Sigmoid colon (tissue), 7 donors: ENCODE measurements around the gene PRR19. TPM values are rescaled to one million over a fixed set of nuclear protein-coding genes. Genes with fewer than 3 reads are reported as not detected.

ENCODE experiments used
- DNase-seq: peaks from one replicate; pipeline ENCODE4 v3.0.0-alpha.2; 2019
- H3K27ac ChIP-seq, 4 donors: fragments of 200-600 bp; sonication (generic); one replicate each; pipeline ENCODE4 v1.5.1; 2016 to 2019; ENCODE audit warnings: mild to moderate bottlenecking in 1 of 4
- H3K27me3 ChIP-seq, 3 donors: fragments of 200-600 bp; sonication (generic); one replicate each; pipeline ENCODE4 v1.5.1; 2019; ENCODE audit warnings: mild to moderate bottlenecking in 1 of 3
- H3K36me3 ChIP-seq, 4 donors: fragments of 200-600 bp; sonication (generic); one replicate each; pipeline ENCODE4 v1.5.1; 2016 to 2019
- H3K4me1 ChIP-seq, 4 donors: fragments of 200-600 bp; sonication (generic); one replicate each; pipeline ENCODE4 v1.5.1; 2017 to 2019
- H3K4me3 ChIP-seq, 4 donors: fragments of 200-600 bp; sonication (generic); one replicate each; pipeline ENCODE4 v1.5.1; 2017 to 2019; ENCODE audit warnings: mild to moderate bottlenecking in 2 of 4, moderate library complexity in 1 of 4
- H3K9me3 ChIP-seq, 4 donors: fragments of 200-600 bp in 3 of 4; sonication (generic) in 3 of 4; one replicate each; pipeline versions ENCODE4 v1.5.1 to v1.6.1; 2013 to 2019
- EP300 ChIP-seq, 4 donors: sonication (generic); formaldehyde crosslinking; IDR thresholded peaks; one replicate each; pipeline ENCODE4 v1.6.1; 2017; ENCODE audit warnings: antibody characterized with exemption in 4 of 4
- POLR2A ChIP-seq, 2 donors: fragments of 450-650 bp; IDR thresholded peaks; one replicate each; pipeline ENCODE4 v1.6.1; 2016; ENCODE audit warnings: antibody characterized with exemption in 2 of 2, mild to moderate bottlenecking in 2 of 2, moderate library complexity in 2 of 2
- POLR2AphosphoS5 ChIP-seq, 4 donors: sonication (generic); formaldehyde crosslinking; IDR thresholded peaks; one replicate each; pipeline ENCODE4 v1.6.1; 2017; ENCODE audit warnings: antibody characterized with exemption in 4 of 4
- WGBS, 2 donors: extraction: QIAGEN DNeasy Blood & Tissue Kit; methylation state at CpG; one replicate each; pipeline ENCODE4 v1.1.7; 2013; 5-methylcytosine and 5-hydroxymethylcytosine counted together
- intact Hi-C: fragments of 100-400 bp; cut with DNase I; formaldehyde crosslinking; loops from one replicate; pipeline ENCODE4 v1.15.1; 2023
- polyA plus RNA-seq, 3 donors: library from polyadenylated mRNA; stranded (reverse); fragments of 200-250 nt; gene quantifications; one replicate each; pipeline ENCODE4 v1.2.3, GENCODE V29; 2013
- total RNA-seq, 4 donors: library from RNA; depleted of rRNA; stranded (reverse); fragments of >200 nt; gene quantifications; one replicate each; pipeline ENCODE4 v1.1.0, GENCODE V29; 2016
- TF ChIP-seq, protein P1 (sequence below), 4 experiments: fragments of 450-650 bp in 3 of 4; fragments of 200-600 bp in 1 of 4; IDR thresholded peaks; one replicate each; pipeline ENCODE4 v1.5.1; 2016 to 2019; ENCODE audit warnings: antibody characterized with exemption in 4 of 4, mild to moderate bottlenecking in 3 of 4, moderate library complexity in 2 of 4
- donor health status: healthy with polysubstance abuse.
- donor health status: Bipolar disorder and iron deficiency.
- donor health status: healthy.

PRR19 gene
- total and polyA plus RNA-seq, 7 donors: 0.69 to 0.79 TPM; not detected in 5

DNA sequence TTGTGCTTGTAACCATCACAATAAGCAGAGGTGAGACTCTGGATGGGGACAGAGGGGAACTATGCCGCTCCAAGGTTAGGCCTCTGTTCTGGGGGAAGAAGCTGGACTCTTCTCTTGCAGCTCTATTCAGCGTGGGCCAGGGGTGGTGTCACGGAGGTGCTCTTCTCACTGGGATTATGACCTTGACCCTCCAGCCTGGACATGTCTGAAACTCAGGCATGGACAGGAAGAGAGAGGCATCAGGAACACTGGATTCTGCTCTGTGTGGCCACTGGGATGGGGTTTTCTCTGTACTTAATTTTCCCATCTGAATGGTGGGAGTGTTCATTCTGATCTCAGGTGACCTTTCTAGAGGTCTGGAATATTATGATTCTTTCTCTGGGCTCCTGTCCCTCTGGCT, 31.1 kb downstream of the PRR19 start:
- TF ChIP-seq POLR2A (IDR thresholded peaks at IDR 0.05) (no peak), EP300 (IDR thresholded peaks at IDR 0.05) (no peak), POLR2AphosphoS5 (IDR thresholded peaks at IDR 0.05) (no peak)
- TF ChIP-seq, protein P1, sequence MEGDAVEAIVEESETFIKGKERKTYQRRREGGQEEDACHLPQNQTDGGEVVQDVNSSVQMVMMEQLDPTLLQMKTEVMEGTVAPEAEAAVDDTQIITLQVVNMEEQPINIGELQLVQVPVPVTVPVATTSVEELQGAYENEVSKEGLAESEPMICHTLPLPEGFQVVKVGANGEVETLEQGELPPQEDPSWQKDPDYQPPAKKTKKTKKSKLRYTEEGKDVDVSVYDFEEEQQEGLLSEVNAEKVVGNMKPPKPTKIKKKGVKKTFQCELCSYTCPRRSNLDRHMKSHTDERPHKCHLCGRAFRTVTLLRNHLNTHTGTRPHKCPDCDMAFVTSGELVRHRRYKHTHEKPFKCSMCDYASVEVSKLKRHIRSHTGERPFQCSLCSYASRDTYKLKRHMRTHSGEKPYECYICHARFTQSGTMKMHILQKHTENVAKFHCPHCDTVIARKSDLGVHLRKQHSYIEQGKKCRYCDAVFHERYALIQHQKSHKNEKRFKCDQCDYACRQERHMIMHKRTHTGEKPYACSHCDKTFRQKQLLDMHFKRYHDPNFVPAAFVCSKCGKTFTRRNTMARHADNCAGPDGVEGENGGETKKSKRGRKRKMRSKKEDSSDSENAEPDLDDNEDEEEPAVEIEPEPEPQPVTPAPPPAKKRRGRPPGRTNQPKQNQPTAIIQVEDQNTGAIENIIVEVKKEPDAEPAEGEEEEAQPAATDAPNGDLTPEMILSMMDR (IDR thresholded peaks at IDR 0.05): no peak
- WGBS, 2 donors: 96 to 97% methylated on average over 3 of the region's 3 CpGs
- H3K27ac ChIP-seq: no peak overlapping the region
- peaks cover 0 to 10% (median under 1%) of the 10 kb centered on the region in 4 donors for H3K4me1 ChIP-seq
- H3K9me3 ChIP-seq: no peaks in the 10 kb centered on the region
- intact Hi-C loops: no loop called here
- no peaks in the 10 kb centered on the region for H3K27me3 ChIP-seq
- no peak overlapping the region for H3K4me3 ChIP-seq
- DNase-seq: no peak
- H3K36me3 ChIP-seq: peaks cover 0 to 36% (median 8%) of the 10 kb centered on the region in 4 donors

DNA sequence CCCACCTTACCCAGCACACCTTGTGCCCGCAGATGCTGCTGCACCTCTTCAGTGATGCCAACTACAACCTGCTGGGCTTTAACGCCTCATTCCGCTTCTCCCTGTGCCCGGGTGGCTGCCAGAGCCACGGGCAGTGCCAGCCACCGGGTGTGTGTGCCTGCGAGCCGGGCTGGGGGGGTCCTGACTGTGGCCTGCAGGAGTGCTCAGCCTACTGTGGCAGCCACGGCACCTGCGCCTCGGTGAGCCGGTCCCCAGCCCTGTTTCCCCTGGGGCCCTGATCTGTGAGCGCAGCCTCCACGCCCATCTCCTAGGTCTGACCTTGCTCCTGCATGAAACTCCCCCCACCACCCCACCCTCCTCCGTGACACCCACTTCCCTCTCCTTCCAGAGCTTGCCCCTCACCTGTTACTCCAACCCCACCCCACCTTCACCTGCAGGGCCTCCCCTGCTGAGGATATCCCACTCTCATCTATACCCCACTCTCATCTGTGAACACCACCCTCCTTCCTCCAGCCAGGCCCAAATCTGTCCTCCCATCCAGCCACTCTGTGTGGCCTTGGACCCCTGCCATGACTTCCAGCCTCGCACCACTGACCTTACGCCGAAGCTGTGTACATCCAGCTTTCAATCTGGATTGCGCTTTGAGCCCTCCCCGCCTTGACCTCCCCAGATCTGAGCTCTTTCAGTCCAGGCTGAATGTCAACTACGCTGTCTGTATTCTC, 32.2 kb downstream of the PRR19 start:
- TF ChIP-seq EP300 (IDR thresholded peaks at IDR 0.05): no peak
- TF ChIP-seq, protein P1 (IDR thresholded peaks at IDR 0.05): no peak
- no peak for TF ChIP-seq POLR2AphosphoS5 (IDR thresholded peaks at IDR 0.05)
- no peak for TF ChIP-seq POLR2A (IDR thresholded peaks at IDR 0.05)
- H3K36me3 ChIP-seq: peaks cover 0 to 41% (median 8%) of the 10 kb centered on the region in 4 donors
- no peak overlapping the region for H3K27ac ChIP-seq

DNA sequence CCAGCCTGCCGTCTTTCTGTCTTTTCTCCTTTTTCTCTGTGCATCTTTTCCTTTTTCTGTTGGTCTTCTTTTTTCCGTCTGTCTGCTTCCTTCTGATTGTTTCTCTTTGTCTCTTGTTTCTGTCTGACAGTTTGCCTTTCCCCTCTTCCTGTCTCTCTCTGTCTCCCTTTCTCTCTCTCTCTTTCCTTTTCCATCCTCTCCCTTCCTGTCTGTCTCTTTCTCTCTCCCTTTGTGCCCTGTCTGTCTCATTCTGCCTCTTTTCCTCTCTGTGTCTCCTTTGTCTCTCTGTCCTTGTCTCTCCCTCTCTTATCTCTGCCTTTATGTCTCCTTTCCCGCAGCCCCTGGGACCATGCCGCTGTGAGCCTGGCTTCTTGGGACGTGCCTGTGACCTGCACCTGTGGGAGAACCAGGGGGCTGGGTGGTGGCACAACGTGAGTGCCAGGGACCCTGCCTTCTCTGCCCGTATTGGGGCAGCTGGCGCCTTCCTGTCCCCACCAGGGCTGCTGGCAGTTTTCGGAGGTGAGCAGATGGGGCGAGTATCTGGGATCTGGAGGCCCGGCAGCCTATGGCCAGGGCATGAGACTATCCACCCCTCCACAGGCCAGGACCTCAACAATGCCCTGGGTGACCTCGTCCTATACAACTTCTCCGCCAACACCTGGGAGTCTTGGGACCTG, 32.9 kb downstream of the PRR19 start:
- Histone ChIP-seq H3K9me3 (no peaks in the 10 kb centered on the region), H3K4me1 (peaks cover 0 to 6% (median 0%) of the 10 kb centered on the region in 4 donors), H3K4me3 (no peak overlapping the region), H3K36me3 (peaks cover 0 to 48% (median 8%) of the 10 kb centered on the region in 4 donors), H3K27ac (no peak overlapping the region), H3K27me3 (no peaks in the 10 kb centered on the region)
- DNase-seq: no peak
- WGBS, 2 donors: 92 to 93% methylated on average over 13 of the region's 13 CpGs
- TF ChIP-seq POLR2A (IDR thresholded peaks at IDR 0.05): no peak
- TF ChIP-seq POLR2AphosphoS5 (IDR thresholded peaks at IDR 0.05): no peak
- TF ChIP-seq, protein P1 (IDR thresholded peaks at IDR 0.05): no peak
- intact Hi-C loops: no loop called here

More for the DNA sequence above, 32.2 kb downstream of the PRR19 start:
- no peak for DNase-seq
- Histone ChIP-seq H3K4me1 (peaks cover 0 to 6% (median 0%) of the 10 kb centered on the region in 4 donors), H3K9me3 (no peaks in the 10 kb centered on the region), H3K4me3 (no peak overlapping the region), H3K27me3 (no peaks in the 10 kb centered on the region)
- intact Hi-C loops: no loop called here
- WGBS, 2 donors: 89 to 91% methylated on average over 21 of the region's 21 CpGs

DNA sequence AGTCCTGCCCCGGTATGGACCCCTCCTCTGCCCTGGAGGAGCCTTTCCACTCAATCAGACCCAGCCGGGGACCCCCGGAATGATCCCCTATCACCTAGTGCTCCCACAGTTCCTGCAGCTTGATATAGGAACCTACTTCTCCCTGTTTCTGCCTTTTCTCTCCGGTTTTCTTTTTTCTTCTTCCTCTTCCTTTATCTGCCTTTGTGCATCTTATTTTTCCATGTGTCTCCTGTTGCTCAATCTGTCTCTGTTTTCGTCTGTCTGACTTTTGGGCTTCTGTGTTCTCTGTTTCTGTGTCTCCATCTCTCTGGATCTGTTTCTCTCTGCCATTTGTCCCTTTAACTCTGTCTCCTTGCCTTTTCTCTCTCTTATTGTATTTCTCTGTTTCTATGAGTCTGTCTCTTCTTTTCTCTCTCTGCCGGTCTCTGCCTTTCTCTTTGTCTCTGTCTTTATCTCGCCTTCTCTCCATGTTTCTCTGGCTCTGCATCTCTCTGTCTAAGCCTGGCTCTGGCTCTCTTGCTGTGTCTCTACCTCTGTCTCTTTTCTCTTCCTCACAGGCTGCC, 33.5 kb downstream of the PRR19 start:
- no peak for DNase-seq
- Histone ChIP-seq H3K27ac (no peak overlapping the region), H3K27me3 (no peaks in the 10 kb centered on the region), H3K36me3 (peaks cover 0 to 50% (median 8%) of the 10 kb centered on the region in 4 donors), H3K4me3 (no peak overlapping the region), H3K9me3 (no peaks in the 10 kb centered on the region), H3K4me1 (peaks cover 0 to 6% (median 0%) of the 10 kb centered on the region in 4 donors)
- TF ChIP-seq, protein P1 (IDR thresholded peaks at IDR 0.05): no peak
- TF ChIP-seq POLR2A (IDR thresholded peaks at IDR 0.05) (no peak), EP300 (IDR thresholded peaks at IDR 0.05) (no peak), POLR2AphosphoS5 (IDR thresholded peaks at IDR 0.05) (no peak)
- intact Hi-C loops: no loop called here
- 90 to 91% methylated on average over 7 of the region's 7 CpGs for WGBS, 2 donors
